ENCODE measurements around the gene BID.

The BID gene

DNA sequence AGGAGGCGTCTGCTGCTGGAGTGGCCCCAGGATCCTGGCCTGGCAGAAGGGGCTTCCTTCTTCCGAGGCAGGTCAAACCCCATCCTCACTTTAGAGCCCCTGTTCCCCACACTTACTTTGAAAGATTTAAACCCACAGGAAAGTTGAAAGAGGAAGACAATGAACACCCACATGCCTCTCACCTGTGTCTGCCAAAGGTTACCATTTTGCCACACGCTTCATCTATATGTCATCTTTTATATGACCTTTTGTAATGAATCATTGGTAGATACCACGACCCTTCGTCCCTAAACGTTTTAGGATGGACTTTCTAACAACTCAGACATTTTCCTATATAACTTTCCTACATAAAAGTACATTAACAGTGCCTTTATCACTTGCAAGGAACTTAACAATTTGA is 39.8 kb upstream of the BID start:
- Histone ChIP-seq H3K9me3 (ENCODE audit: control insufficient read depth, insufficient read depth, low read length) (no peaks in the 10 kb centered on the region), H3K4me1 (ENCODE audit: control insufficient read depth, insufficient read depth, low read length) (no peaks in the 10 kb centered on the region), H3K36me3 (ENCODE audit: control insufficient read depth, insufficient read depth, low read length) (peaks cover 21% of the 10 kb centered on the region), H3K4me3 (ENCODE audit: low read depth, low read length) (no peak overlapping the region), H3K9ac (ENCODE audit: low read depth, low read length) (no peak overlapping the region), H3K27me3 (ENCODE audit: control insufficient read depth, insufficient read depth, low read length) (no peaks in the 10 kb centered on the region)

- no peaks in the 10 kb centered on the region for H3K4me1 ChIP-seq (ENCODE audit: control insufficient read depth, insufficient read depth, low read length)
- H3K4me3 ChIP-seq (ENCODE audit: low read depth, low read length) = no peak overlapping the region
- no peaks in the 10 kb centered on the region for H3K27me3 ChIP-seq (ENCODE audit: control insufficient read depth, insufficient read depth, low read length)
- no peak overlapping the region for H3K9ac ChIP-seq (ENCODE audit: low read depth, low read length)
- H3K36me3 ChIP-seq (ENCODE audit: control insufficient read depth, insufficient read depth, low read length) = peaks cover 20% of the 10 kb centered on the region
- H3K9me3 ChIP-seq (ENCODE audit: control insufficient read depth, insufficient read depth, low read length) = no peaks in the 10 kb centered on the region
Measured at GRCh38 chr22:17811119-17811518, 36.9 kb upstream of the BID start.

- no peaks in the 10 kb centered on the region for H3K9me3 ChIP-seq (ENCODE audit: control insufficient read depth, insufficient read depth, low read length)
- no peaks in the 10 kb centered on the region for H3K27me3 ChIP-seq (ENCODE audit: control insufficient read depth, insufficient read depth, low read length)
- H3K36me3 ChIP-seq (ENCODE audit: control insufficient read depth, insufficient read depth, low read length) = peaks cover 17% of the 10 kb centered on the region
Measured at GRCh38 chr22:17810570-17811116, 36.4 kb upstream of the BID start.

GRCh38 chr22:17808693-17809403 is 34.6 kb upstream of the BID start:
- Histone ChIP-seq H3K36me3 (ENCODE audit: control insufficient read depth, insufficient read depth, low read length) (peaks cover 11% of the 10 kb centered on the region), H3K4me3 (ENCODE audit: low read depth, low read length) (no peak overlapping the region), H3K4me1 (ENCODE audit: control insufficient read depth, insufficient read depth, low read length) (no peaks in the 10 kb centered on the region), H3K27me3 (ENCODE audit: control insufficient read depth, insufficient read depth, low read length) (no peaks in the 10 kb centered on the region), H3K9me3 (ENCODE audit: control insufficient read depth, insufficient read depth, low read length) (no peaks in the 10 kb centered on the region), H3K9ac (ENCODE audit: low read depth, low read length) (no peak overlapping the region)

More at GRCh38 chr22:17810570-17811116, 36.4 kb upstream of the BID start:
- Histone ChIP-seq H3K9ac (ENCODE audit: low read depth, low read length) (no peak overlapping the region), H3K4me1 (ENCODE audit: control insufficient read depth, insufficient read depth, low read length) (no peaks in the 10 kb centered on the region), H3K4me3 (ENCODE audit: low read depth, low read length) (no peak overlapping the region)

GRCh38 chr22:17807578-17808410 is 33.5 kb upstream of the BID start:
- Histone ChIP-seq H3K27me3 (ENCODE audit: control insufficient read depth, insufficient read depth, low read length) (no peaks in the 10 kb centered on the region), H3K4me3 (ENCODE audit: low read depth, low read length) (no peak overlapping the region), H3K9ac (ENCODE audit: low read depth, low read length) (no peak overlapping the region), H3K4me1 (ENCODE audit: control insufficient read depth, insufficient read depth, low read length) (no peaks in the 10 kb centered on the region), H3K36me3 (ENCODE audit: control insufficient read depth, insufficient read depth, low read length) (peaks cover 11% of the 10 kb centered on the region), H3K9me3 (ENCODE audit: control insufficient read depth, insufficient read depth, low read length) (no peaks in the 10 kb centered on the region)

DNA sequence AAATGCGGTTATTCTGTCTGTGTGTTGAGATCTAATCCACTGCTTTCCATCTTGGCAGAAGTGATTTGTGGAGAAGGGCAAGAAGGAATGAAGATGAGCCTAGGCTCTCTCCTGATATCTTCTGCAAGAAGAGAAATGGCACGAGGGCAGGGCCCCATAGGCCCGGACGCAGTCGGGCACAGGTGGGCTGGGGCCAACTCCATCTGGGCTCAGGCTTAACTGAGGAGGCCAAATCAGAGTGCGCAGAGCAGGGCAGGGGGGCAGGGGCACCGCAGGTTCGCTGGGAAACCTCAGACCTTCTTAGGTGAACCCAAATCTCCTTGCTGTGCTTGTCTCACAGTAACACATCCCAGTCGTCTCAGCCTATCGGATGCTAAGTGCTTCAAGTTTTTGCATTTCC is 32.8 kb upstream of the BID start:
- H3K4me1 ChIP-seq (ENCODE audit: control insufficient read depth, insufficient read depth, low read length) = no peaks in the 10 kb centered on the region
- no peak overlapping the region for H3K4me3 ChIP-seq (ENCODE audit: low read depth, low read length)
- H3K9me3 ChIP-seq (ENCODE audit: control insufficient read depth, insufficient read depth, low read length) = no peaks in the 10 kb centered on the region
- H3K9ac ChIP-seq (ENCODE audit: low read depth, low read length) = no peak overlapping the region
- H3K36me3 ChIP-seq (ENCODE audit: control insufficient read depth, insufficient read depth, low read length) = peaks cover 9% of the 10 kb centered on the region
- H3K27me3 ChIP-seq (ENCODE audit: control insufficient read depth, insufficient read depth, low read length) = no peaks in the 10 kb centered on the region

- Histone ChIP-seq H3K27me3 (ENCODE audit: control insufficient read depth, insufficient read depth, low read length) (no peaks in the 10 kb centered on the region), H3K36me3 (ENCODE audit: control insufficient read depth, insufficient read depth, low read length) (peaks cover 5% of the 10 kb centered on the region), H3K9me3 (ENCODE audit: control insufficient read depth, insufficient read depth, low read length) (no peaks in the 10 kb centered on the region), H3K4me1 (ENCODE audit: control insufficient read depth, insufficient read depth, low read length) (no peaks in the 10 kb centered on the region), H3K9ac (ENCODE audit: low read depth, low read length) (no peak overlapping the region), H3K4me3 (ENCODE audit: low read depth, low read length) (no peak overlapping the region)
Measured at GRCh38 chr22:17806437-17806836, 32.2 kb upstream of the BID start.

GRCh38 chr22:17804331-17805080 is 30.2 kb upstream of the BID start:
- Histone ChIP-seq H3K27me3 (ENCODE audit: control insufficient read depth, insufficient read depth, low read length) (no peaks in the 10 kb centered on the region), H3K4me3 (ENCODE audit: low read depth, low read length) (no peak overlapping the region), H3K4me1 (ENCODE audit: control insufficient read depth, insufficient read depth, low read length) (no peaks in the 10 kb centered on the region), H3K9ac (ENCODE audit: low read depth, low read length) (no peak overlapping the region), H3K36me3 (ENCODE audit: control insufficient read depth, insufficient read depth, low read length) (peaks cover 5% of the 10 kb centered on the region), H3K9me3 (ENCODE audit: control insufficient read depth, insufficient read depth, low read length) (no peaks in the 10 kb centered on the region)

GRCh38 chr22:17803609-17804270 is 29.5 kb upstream of the BID start:
- Histone ChIP-seq H3K9me3 (ENCODE audit: control insufficient read depth, insufficient read depth, low read length) (no peaks in the 10 kb centered on the region), H3K27me3 (ENCODE audit: control insufficient read depth, insufficient read depth, low read length) (no peaks in the 10 kb centered on the region), H3K36me3 (ENCODE audit: control insufficient read depth, insufficient read depth, low read length) (peaks cover under 1% of the 10 kb centered on the region), H3K4me3 (ENCODE audit: low read depth, low read length) (no peak overlapping the region), H3K9ac (ENCODE audit: low read depth, low read length) (no peak overlapping the region), H3K4me1 (ENCODE audit: control insufficient read depth, insufficient read depth, low read length) (no peaks in the 10 kb centered on the region)

GRCh38 chr22:17802822-17803221 is 28.6 kb upstream of the BID start:
- no peak overlapping the region for H3K4me3 ChIP-seq (ENCODE audit: low read depth, low read length)
- H3K9ac ChIP-seq (ENCODE audit: low read depth, low read length) = no peak overlapping the region
- H3K4me1 ChIP-seq (ENCODE audit: control insufficient read depth, insufficient read depth, low read length) = no peaks in the 10 kb centered on the region
- no peaks in the 10 kb centered on the region for H3K9me3 ChIP-seq (ENCODE audit: control insufficient read depth, insufficient read depth, low read length)
- H3K36me3 ChIP-seq (ENCODE audit: control insufficient read depth, insufficient read depth, low read length) = no peaks in the 10 kb centered on the region
- no peaks in the 10 kb centered on the region for H3K27me3 ChIP-seq (ENCODE audit: control insufficient read depth, insufficient read depth, low read length)

DNA sequence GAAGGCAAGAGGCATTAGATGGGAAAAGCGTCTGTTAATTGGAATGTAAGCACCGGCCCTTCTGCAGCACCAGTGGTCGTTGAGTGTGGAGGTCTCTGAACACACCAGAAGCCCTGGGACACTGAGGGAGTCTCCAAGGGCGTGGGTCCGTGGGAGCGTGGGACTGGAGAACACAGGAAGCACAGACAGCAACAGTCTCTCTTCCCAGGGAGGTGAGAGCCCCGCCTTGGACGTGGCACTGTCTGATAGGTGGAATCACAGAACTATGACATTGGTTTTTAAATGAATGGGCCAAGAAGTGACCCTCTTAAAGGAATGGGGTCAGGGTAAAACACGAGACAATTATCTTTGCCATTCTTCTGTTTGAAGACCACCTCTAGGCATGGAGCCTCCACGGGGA is 28.1 kb upstream of the BID start:
- no peak overlapping the region for H3K4me3 ChIP-seq (ENCODE audit: low read depth, low read length)
- H3K4me1 ChIP-seq (ENCODE audit: control insufficient read depth, insufficient read depth, low read length) = no peaks in the 10 kb centered on the region
- no peaks in the 10 kb centered on the region for H3K36me3 ChIP-seq (ENCODE audit: control insufficient read depth, insufficient read depth, low read length)
- H3K27me3 ChIP-seq (ENCODE audit: control insufficient read depth, insufficient read depth, low read length) = no peaks in the 10 kb centered on the region
- H3K9ac ChIP-seq (ENCODE audit: low read depth, low read length) = no peak overlapping the region
- H3K9me3 ChIP-seq (ENCODE audit: control insufficient read depth, insufficient read depth, low read length) = no peaks in the 10 kb centered on the region

Data from iPS-15b (cell line).